Tibial artery (tissue), 4 donors: ENCODE measurements around the gene LETM1.

Experiments
- DNase-seq, 2 donors: peaks; one replicate each; pipeline ENCODE4 v3.0.0-alpha.2; 2019
- H3K27ac ChIP-seq, 2 donors: fragments of 200-600 bp; sonication (generic) in 1 of 2; 1 replicate in 1 of 2; 2 replicates in 1 of 2; pipeline ENCODE4 v1.5.1; 2018 to 2019; ENCODE audit warnings: mild to moderate bottlenecking in 1 of 2
- H3K27me3 ChIP-seq, 2 donors: fragments of 200-600 bp; sonication (generic) in 1 of 2; one replicate each; pipeline versions ENCODE4 v1.5.1 to v1.6.0; 2016 to 2019
- H3K36me3 ChIP-seq, 3 donors: fragments of 200-600 bp; sonication (generic) in 2 of 3; one replicate each; pipeline ENCODE4 v1.5.1; 2016 to 2019; ENCODE audit warnings: mild to moderate bottlenecking in 2 of 3
- H3K4me1 ChIP-seq, 4 donors: fragments of 200-600 bp; sonication (generic) in 2 of 4; 1 replicate in 3 of 4; 2 replicates in 1 of 4; pipeline ENCODE4 v1.5.1; 2016 to 2019
- H3K4me3 ChIP-seq, 2 donors: fragments of 200-600 bp; sonication (generic) in 1 of 2; 1 replicate in 1 of 2; 2 replicates in 1 of 2; pipeline ENCODE4 v1.5.1; 2018 to 2019; ENCODE audit warnings: mild to moderate bottlenecking in 2 of 2
- H3K9me3 ChIP-seq, 3 donors: fragments of 200-600 bp; sonication (generic) in 1 of 3; one replicate each; pipeline ENCODE4 v1.5.1; 2016 to 2019
- CTCF ChIP-seq, 2 experiments: fragments of 200-600 bp in 1 of 2; fragments of 450-650 bp in 1 of 2; IDR thresholded peaks; one replicate each; pipeline ENCODE4 v1.5.1; 2017 to 2019; ENCODE audit warnings: antibody characterized with exemption in 2 of 2, mild to moderate bottlenecking in 1 of 2, moderate library complexity in 1 of 2
- intact Hi-C: fragments of 100-400 bp; cut with DNase I; formaldehyde crosslinking; loops from one replicate; pipeline ENCODE4 v1.15.0; 2023; ENCODE audit warnings: low total_unique reads

The LETM1 gene

GRCh38 chr4:1770245-1770644 is 85.7 kb downstream of the LETM1 start:
- intact Hi-C loops: no loop called here
- no peak for TF ChIP-seq CTCF (IDR thresholded peaks at IDR 0.05)
- Histone ChIP-seq H3K27me3 (peaks cover 0 to 70% of the 10 kb centered on the region in 2 donors), H3K9me3 (no peaks in the 10 kb centered on the region), H3K4me3 (no peak overlapping the region), H3K36me3 (no peaks in the 10 kb centered on the region), H3K4me1 (peaks cover 0 to 18% (median 11%) of the 10 kb centered on the region in 4 donors), H3K27ac (no peak overlapping the region)
- DNase-seq: no peak

- Histone ChIP-seq H3K27ac (no peak overlapping the region), H3K36me3 (no peaks in the 10 kb centered on the region), H3K4me3 (no peak overlapping the region), H3K4me1 (peaks cover 0 to 18% (median 11%) of the 10 kb centered on the region in 4 donors), H3K9me3 (no peaks in the 10 kb centered on the region), H3K27me3 (peaks cover 0 to 76% of the 10 kb centered on the region in 2 donors)
- no peak for DNase-seq
- TF ChIP-seq CTCF (IDR thresholded peaks at IDR 0.05): no peak
- intact Hi-C loops: no loop called here
Measured at GRCh38 chr4:1769692-1770091, 86.3 kb downstream of the LETM1 start.

- H3K36me3 ChIP-seq: no peaks in the 10 kb centered on the region
- H3K4me3 ChIP-seq: no peak overlapping the region
- DNase-seq: no peak
- H3K27me3 ChIP-seq: peaks cover 0 to 81% of the 10 kb centered on the region in 2 donors
- intact Hi-C loops: no loop called here
- H3K9me3 ChIP-seq: no peaks in the 10 kb centered on the region
- TF ChIP-seq CTCF (IDR thresholded peaks at IDR 0.05): no peak
- H3K27ac ChIP-seq: no peak overlapping the region
- peaks cover 3 to 25% (median 18%) of the 10 kb centered on the region in 4 donors for H3K4me1 ChIP-seq
Measured at GRCh38 chr4:1768367-1769034, 87.5 kb downstream of the LETM1 start.

- peak overlapping the region; percentile 34 to 42 for H3K4me3 ChIP-seq
- intact Hi-C loops: no loop called here
- H3K4me1 ChIP-seq: peaks cover 3 to 32% (median 23%) of the 10 kb centered on the region in 4 donors
- peaks cover 0 to 85% of the 10 kb centered on the region in 2 donors for H3K27me3 ChIP-seq
- TF ChIP-seq CTCF (IDR thresholded peaks at IDR 0.05): no peak
- H3K9me3 ChIP-seq: no peaks in the 10 kb centered on the region
- DNase-seq: no peak
- no peaks in the 10 kb centered on the region for H3K36me3 ChIP-seq
- H3K27ac ChIP-seq: no peak overlapping the region
Measured at GRCh38 chr4:1767770-1768366, 88.1 kb downstream of the LETM1 start.

- no peak overlapping the region for H3K27ac ChIP-seq
- DNase-seq: no peak
- intact Hi-C loops: no loop called here
- no peaks in the 10 kb centered on the region for H3K36me3 ChIP-seq
- peaks cover 0 to 84% of the 10 kb centered on the region in 2 donors for H3K27me3 ChIP-seq
- peak overlapping the region; percentile 34 to 42 for H3K4me3 ChIP-seq
- peaks cover 3 to 33% (median 24%) of the 10 kb centered on the region in 4 donors for H3K4me1 ChIP-seq
- no peak for TF ChIP-seq CTCF (IDR thresholded peaks at IDR 0.05)
- no peaks in the 10 kb centered on the region for H3K9me3 ChIP-seq
Measured at GRCh38 chr4:1767061-1767769, 88.7 kb downstream of the LETM1 start.
